Measurements from ENCODE around the gene MYH9. TPM values are rescaled to one million over a fixed set of nuclear protein-coding genes. Genes with fewer than 3 reads are reported as not detected.
"Not testable (repeated sequence)": the region's sequence is repeated elsewhere in the genome, so short reads cannot be mapped to it uniquely, and the experiment has no call there.

The MYH9 gene
- total and polyA plus RNA-seq, 4 donors, result 32.3 to 150 (median 98.7) TPM

GRCh38 chr22:36409911-36410756, 22.4 kb upstream of the MYH9 start (continued):
- TF ChIP-seq, protein P1, sequence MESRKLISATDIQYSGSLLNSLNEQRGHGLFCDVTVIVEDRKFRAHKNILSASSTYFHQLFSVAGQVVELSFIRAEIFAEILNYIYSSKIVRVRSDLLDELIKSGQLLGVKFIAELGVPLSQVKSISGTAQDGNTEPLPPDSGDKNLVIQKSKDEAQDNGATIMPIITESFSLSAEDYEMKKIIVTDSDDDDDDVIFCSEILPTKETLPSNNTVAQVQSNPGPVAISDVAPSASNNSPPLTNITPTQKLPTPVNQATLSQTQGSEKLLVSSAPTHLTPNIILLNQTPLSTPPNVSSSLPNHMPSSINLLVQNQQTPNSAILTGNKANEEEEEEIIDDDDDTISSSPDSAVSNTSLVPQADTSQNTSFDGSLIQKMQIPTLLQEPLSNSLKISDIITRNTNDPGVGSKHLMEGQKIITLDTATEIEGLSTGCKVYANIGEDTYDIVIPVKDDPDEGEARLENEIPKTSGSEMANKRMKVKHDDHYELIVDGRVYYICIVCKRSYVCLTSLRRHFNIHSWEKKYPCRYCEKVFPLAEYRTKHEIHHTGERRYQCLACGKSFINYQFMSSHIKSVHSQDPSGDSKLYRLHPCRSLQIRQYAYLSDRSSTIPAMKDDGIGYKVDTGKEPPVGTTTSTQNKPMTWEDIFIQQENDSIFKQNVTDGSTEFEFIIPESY (IDR thresholded peaks at IDR 0.05), result no peak

DNA sequence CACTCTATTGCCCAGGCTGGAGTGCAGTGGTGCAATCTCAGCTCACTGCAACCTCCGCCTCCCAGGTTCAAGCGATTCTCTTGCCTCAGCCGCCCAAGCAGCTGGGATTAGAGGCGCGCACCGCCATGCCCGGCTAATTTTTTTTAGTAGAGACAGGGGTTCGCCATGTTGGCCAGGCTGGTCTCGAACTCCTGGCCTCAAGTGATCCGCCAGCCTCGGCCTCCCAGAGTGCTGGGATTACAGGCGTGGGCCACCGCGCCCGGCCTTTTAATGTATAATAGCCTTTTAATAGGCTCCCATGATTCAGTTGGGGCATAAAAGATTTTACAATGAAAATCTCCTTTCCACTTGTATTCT, 21.8 kb upstream of the MYH9 start:
- peak overlapping the region in 1 of 2 donors; percentile 43 for H3K9ac ChIP-seq (ENCODE audit: low read depth in 1 of 2, low read length in 2 of 2)
- WGBS, result 72% methylated on average over 15 of the region's 15 CpGs
- peak overlapping the region; percentile 45 to 68 (median 62) for H3K4me3 ChIP-seq (ENCODE audit: low read depth in 1 of 3, low read length in 3 of 3)
- not testable (repeated sequence) for H3K36me3 ChIP-seq (ENCODE audit: control insufficient read depth in 4 of 4, insufficient read depth in 3 of 4, low read depth in 1 of 4, low read length in 3 of 4); H3K9me3 ChIP-seq (ENCODE audit: control insufficient read depth in 4 of 4, low read length in 3 of 4); H3K4me1 ChIP-seq (ENCODE audit: control insufficient read depth in 4 of 4, insufficient read depth in 4 of 4, low read length in 3 of 4); DNase-seq (ENCODE audit: low spot score); H3K27me3 ChIP-seq (ENCODE audit: control insufficient read depth in 4 of 4, insufficient read depth in 4 of 4, low read length in 3 of 4)
- peak overlapping the region; percentile 39 to 82 for H3K27ac ChIP-seq (ENCODE audit: low read depth in 1 of 2, low read length in 2 of 2)

GRCh38 chr22:36409056-36409455, 21.3 kb upstream of the MYH9 start:
- H3K4me3 ChIP-seq (ENCODE audit: low read depth in 1 of 3, low read length in 3 of 3), result no peak overlapping the region
- no peak for TF ChIP-seq YY1 (IDR thresholded peaks at IDR 0.05)
- no peak for TF ChIP-seq NR2F2 (IDR thresholded peaks at IDR 0.05)
- TF ChIP-seq, protein P2, sequence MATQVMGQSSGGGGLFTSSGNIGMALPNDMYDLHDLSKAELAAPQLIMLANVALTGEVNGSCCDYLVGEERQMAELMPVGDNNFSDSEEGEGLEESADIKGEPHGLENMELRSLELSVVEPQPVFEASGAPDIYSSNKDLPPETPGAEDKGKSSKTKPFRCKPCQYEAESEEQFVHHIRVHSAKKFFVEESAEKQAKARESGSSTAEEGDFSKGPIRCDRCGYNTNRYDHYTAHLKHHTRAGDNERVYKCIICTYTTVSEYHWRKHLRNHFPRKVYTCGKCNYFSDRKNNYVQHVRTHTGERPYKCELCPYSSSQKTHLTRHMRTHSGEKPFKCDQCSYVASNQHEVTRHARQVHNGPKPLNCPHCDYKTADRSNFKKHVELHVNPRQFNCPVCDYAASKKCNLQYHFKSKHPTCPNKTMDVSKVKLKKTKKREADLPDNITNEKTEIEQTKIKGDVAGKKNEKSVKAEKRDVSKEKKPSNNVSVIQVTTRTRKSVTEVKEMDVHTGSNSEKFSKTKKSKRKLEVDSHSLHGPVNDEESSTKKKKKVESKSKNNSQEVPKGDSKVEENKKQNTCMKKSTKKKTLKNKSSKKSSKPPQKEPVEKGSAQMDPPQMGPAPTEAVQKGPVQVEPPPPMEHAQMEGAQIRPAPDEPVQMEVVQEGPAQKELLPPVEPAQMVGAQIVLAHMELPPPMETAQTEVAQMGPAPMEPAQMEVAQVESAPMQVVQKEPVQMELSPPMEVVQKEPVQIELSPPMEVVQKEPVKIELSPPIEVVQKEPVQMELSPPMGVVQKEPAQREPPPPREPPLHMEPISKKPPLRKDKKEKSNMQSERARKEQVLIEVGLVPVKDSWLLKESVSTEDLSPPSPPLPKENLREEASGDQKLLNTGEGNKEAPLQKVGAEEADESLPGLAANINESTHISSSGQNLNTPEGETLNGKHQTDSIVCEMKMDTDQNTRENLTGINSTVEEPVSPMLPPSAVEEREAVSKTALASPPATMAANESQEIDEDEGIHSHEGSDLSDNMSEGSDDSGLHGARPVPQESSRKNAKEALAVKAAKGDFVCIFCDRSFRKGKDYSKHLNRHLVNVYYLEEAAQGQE (IDR thresholded peaks at IDR 0.05), result no peak
- no peak for TF ChIP-seq SP1 (IDR thresholded peaks at IDR 0.05)
- TF ChIP-seq ATF3 (IDR thresholded peaks at IDR 0.05), result no peak
- no peak for TF ChIP-seq FOXA1 (IDR thresholded peaks at IDR 0.05)
- TF ChIP-seq MAX (IDR thresholded peaks at IDR 0.05), result no peak
- no peak for TF ChIP-seq RAD21 (IDR thresholded peaks at IDR 0.05)
- TF ChIP-seq HNF4G (IDR thresholded peaks at IDR 0.05), result no peak
- no peak for TF ChIP-seq CTCF (IDR thresholded peaks at IDR 0.05; ENCODE audit: low read depth, low read length, missing input control)
- no peak for TF ChIP-seq TAF1 (conservative IDR thresholded peaks at IDR 0.05)
- TF ChIP-seq EGR1 (IDR thresholded peaks at IDR 0.05; ENCODE audit: low read depth in 2 of 2), result no peak
- TF ChIP-seq FOXA2 (IDR thresholded peaks at IDR 0.05), result no peak
- no peak for TF ChIP-seq HNF4A (conservative IDR thresholded peaks at IDR 0.05)
- TF ChIP-seq, protein P1 (IDR thresholded peaks at IDR 0.05), result no peak
- no peak for TF ChIP-seq JUND (IDR thresholded peaks at IDR 0.05)
- no peak for TF ChIP-seq GABPA (IDR thresholded peaks at IDR 0.05 in 1 of 2, conservative IDR thresholded peaks at IDR 0.05 in 1 of 2)
- no peak for TF ChIP-seq RXRA (IDR thresholded peaks at IDR 0.05)
- no peaks in the 10 kb centered on the region for H3K36me3 ChIP-seq (ENCODE audit: control insufficient read depth in 4 of 4, insufficient read depth in 3 of 4, low read depth in 1 of 4, low read length in 3 of 4)
- no peak overlapping the region for H3K27ac ChIP-seq (ENCODE audit: low read depth in 1 of 2, low read length in 2 of 2)
- H3K9ac ChIP-seq (ENCODE audit: low read depth in 1 of 2, low read length in 2 of 2), result no peak overlapping the region
- 85% methylated on average over 2 of the region's 2 CpGs for WGBS
- H3K9me3 ChIP-seq (ENCODE audit: control insufficient read depth in 4 of 4, low read length in 3 of 4), result no peaks in the 10 kb centered on the region
- no peaks in the 10 kb centered on the region for H3K27me3 ChIP-seq (ENCODE audit: control insufficient read depth in 4 of 4, insufficient read depth in 4 of 4, low read length in 3 of 4)
- H3K4me1 ChIP-seq (ENCODE audit: control insufficient read depth in 4 of 4, insufficient read depth in 4 of 4, low read length in 3 of 4), result peaks cover 0 to 9% (median 5%) of the 10 kb centered on the region in 4 donors
- DNase-seq (ENCODE audit: low spot score), result no peak
